Liver (tissue), 9 donors: ENCODE data around the gene SPN. TPM values are rescaled to one million over a fixed set of nuclear protein-coding genes. Genes with fewer than 3 reads are reported as not detected.
"Not testable (repeated sequence)": the region's sequence is repeated elsewhere in the genome, so short reads cannot be mapped to it uniquely, and the experiment has no call there.

Source experiments
- DNase-seq: peaks from one replicate; pipeline ENCODE4 v3.0.0-alpha.2; 2017; ENCODE audit warnings: low spot score
- H3K27ac ChIP-seq, 2 donors: one replicate each; pipeline ENCODE4 v1.7.0; 2013; ENCODE audit warnings: inconsistent platforms in 2 of 2, low read length in 2 of 2, control low read depth in 1 of 2, low read depth in 1 of 2, mild to moderate bottlenecking in 1 of 2
- H3K27me3 ChIP-seq, 4 donors: one replicate each; pipeline versions ENCODE4 v1.6.1 to v1.7.0; 2013; ENCODE audit warnings: low read length in 3 of 4, inconsistent platforms in 1 of 4, mild to moderate bottlenecking in 1 of 4, moderate library complexity in 1 of 4; ENCODE audit not compliant: control insufficient read depth in 4 of 4, insufficient read depth in 4 of 4
- H3K36me3 ChIP-seq, 4 donors: one replicate each; pipeline versions ENCODE4 v1.6.1 to v1.7.0; 2013; ENCODE audit warnings: low read length in 3 of 4, mild to moderate bottlenecking in 3 of 4, low read depth in 1 of 4, moderate library complexity in 1 of 4; ENCODE audit not compliant: control insufficient read depth in 4 of 4, insufficient read depth in 3 of 4
- H3K4me1 ChIP-seq, 4 donors: one replicate each; pipeline versions ENCODE4 v1.6.1 to v1.7.0; 2013; ENCODE audit warnings: low read length in 3 of 4, mild to moderate bottlenecking in 3 of 4, moderate library complexity in 1 of 4; ENCODE audit not compliant: control insufficient read depth in 4 of 4, insufficient read depth in 4 of 4
- H3K4me3 ChIP-seq, 3 donors: one replicate each; pipeline versions ENCODE4 v1.6.1 to v1.7.0; 2013; ENCODE audit warnings: low read length in 3 of 3, control low read depth in 1 of 3, low read depth in 1 of 3, mild to moderate bottlenecking in 1 of 3
- H3K9ac ChIP-seq, 2 donors: one replicate each; pipeline ENCODE4 v1.7.0; 2013; ENCODE audit warnings: low read length in 2 of 2, mild to moderate bottlenecking in 2 of 2, moderate library complexity in 2 of 2, control low read depth in 1 of 2, low read depth in 1 of 2
- H3K9me3 ChIP-seq, 4 donors: one replicate each; pipeline versions ENCODE4 v1.6.1 to v1.7.0; 2013; ENCODE audit warnings: low read length in 3 of 4; ENCODE audit not compliant: control insufficient read depth in 4 of 4
- EGR1 ChIP-seq, 2 donors: IDR thresholded peaks; 2 replicates each; pipeline ENCODE4 v1.6.1; 2016 to 2018; ENCODE audit warnings: antibody characterized with exemption in 2 of 2, low read depth in 2 of 2
- HNF4A ChIP-seq, 2 donors: conservative IDR thresholded peaks; 2 replicates each; pipeline ENCODE4 v1.6.1; 2016; ENCODE audit warnings: antibody characterized with exemption in 2 of 2, mild to moderate bottlenecking in 2 of 2
- JUND ChIP-seq, 2 donors: IDR thresholded peaks; 2 replicates each; pipeline ENCODE4 v1.6.1; 2016; ENCODE audit warnings: antibody characterized with exemption in 2 of 2
- MAX ChIP-seq: IDR thresholded peaks from 2 replicates; pipeline ENCODE4 v1.6.1; 2016; ENCODE audit warnings: antibody characterized with exemption
- NR2F2 ChIP-seq: IDR thresholded peaks from 2 replicates; pipeline ENCODE4 v1.6.1; 2016; ENCODE audit warnings: antibody characterized with exemption
- REST ChIP-seq: IDR thresholded peaks from 2 replicates; pipeline ENCODE4 v1.6.1; 2016; ENCODE audit warnings: antibody characterized with exemption, mild to moderate bottlenecking
- TAF1 ChIP-seq: conservative IDR thresholded peaks from 2 replicates; pipeline ENCODE4 v1.6.1; 2016; ENCODE audit warnings: antibody characterized with exemption, mild to moderate bottlenecking
- WGBS: extraction: QIAGEN DNeasy Blood & Tissue Kit; methylation state at CpG from one replicate; pipeline ENCODE4 v1.1.7; 2013; 5-methylcytosine and 5-hydroxymethylcytosine counted together
- polyA plus RNA-seq, 2 donors: library from polyadenylated mRNA; stranded (reverse) in 1 of 2; unstranded in 1 of 2; fragments of 200-250 nt in 1 of 2; fragments of >200 nt in 1 of 2; fragmentation: Nextera tagmentation in 1 of 2; extraction: Ambion mirVana in 1 of 2; gene quantifications; one replicate each; pipeline versions ENCODE4 v1.2.1 to v1.2.3, GENCODE V29; 2013 to 2015
- total RNA-seq, 2 donors: library from RNA; depleted of rRNA; stranded (reverse); fragments of >200 nt; gene quantifications; one replicate each; pipeline ENCODE4 v1.2.3, GENCODE V29; 2014
- TF ChIP-seq, protein P1 (sequence below): fragments of 150-350 bp; IDR thresholded peaks from 2 replicates; pipeline ENCODE4 v1.5.1; 2017; ENCODE audit warnings: improper control_type of control experiment, low read depth, low read length; ENCODE audit not compliant: missing input control
- TF ChIP-seq, protein P2 (sequence below): IDR thresholded peaks from 2 replicates; pipeline ENCODE4 v1.6.1; 2016; ENCODE audit warnings: antibody characterized with exemption
- donor health status: healthy.
- donor health status: healthy.
- donor health status: healthy.
- donor health status: healthy.
- donor health status: healthy.

Gene SPN
- total and polyA plus RNA-seq, 4 donors = 0.85 to 31.2 (median 0.91) TPM

GRCh38 chr16:29653471-29653870, 9.6 kb upstream of the SPN start (continued):
- TF ChIP-seq, protein P1, sequence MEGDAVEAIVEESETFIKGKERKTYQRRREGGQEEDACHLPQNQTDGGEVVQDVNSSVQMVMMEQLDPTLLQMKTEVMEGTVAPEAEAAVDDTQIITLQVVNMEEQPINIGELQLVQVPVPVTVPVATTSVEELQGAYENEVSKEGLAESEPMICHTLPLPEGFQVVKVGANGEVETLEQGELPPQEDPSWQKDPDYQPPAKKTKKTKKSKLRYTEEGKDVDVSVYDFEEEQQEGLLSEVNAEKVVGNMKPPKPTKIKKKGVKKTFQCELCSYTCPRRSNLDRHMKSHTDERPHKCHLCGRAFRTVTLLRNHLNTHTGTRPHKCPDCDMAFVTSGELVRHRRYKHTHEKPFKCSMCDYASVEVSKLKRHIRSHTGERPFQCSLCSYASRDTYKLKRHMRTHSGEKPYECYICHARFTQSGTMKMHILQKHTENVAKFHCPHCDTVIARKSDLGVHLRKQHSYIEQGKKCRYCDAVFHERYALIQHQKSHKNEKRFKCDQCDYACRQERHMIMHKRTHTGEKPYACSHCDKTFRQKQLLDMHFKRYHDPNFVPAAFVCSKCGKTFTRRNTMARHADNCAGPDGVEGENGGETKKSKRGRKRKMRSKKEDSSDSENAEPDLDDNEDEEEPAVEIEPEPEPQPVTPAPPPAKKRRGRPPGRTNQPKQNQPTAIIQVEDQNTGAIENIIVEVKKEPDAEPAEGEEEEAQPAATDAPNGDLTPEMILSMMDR = no peak
- TF ChIP-seq JUND (IDR thresholded peaks at IDR 0.05) = no peak
- TF ChIP-seq MAX = no peak
- TF ChIP-seq EGR1 (IDR thresholded peaks at IDR 0.05; ENCODE audit: low read depth in 2 of 2) = no peak

DNA sequence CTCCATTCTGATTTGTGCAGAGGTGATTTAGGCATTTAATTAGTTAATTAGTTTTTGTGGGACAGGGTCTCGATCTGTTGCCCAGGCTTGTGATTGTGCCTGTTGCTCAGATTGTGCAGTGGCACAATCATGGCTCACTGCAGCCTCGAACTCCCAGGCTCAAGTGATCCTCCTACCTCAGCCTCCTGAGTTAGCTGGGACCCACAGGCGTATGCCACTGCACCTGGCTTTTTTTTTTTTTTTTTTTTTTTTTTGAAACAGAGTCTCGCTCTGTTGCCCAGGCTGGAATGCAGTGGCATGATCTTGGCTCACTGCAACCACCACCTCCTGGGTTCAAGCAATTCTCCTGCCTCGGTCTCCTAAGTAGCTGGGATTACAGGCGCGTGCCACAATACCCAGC, 9.2 kb upstream of the SPN start:
- not testable (repeated sequence) for H3K9me3 ChIP-seq, H3K27ac ChIP-seq, H3K4me3 ChIP-seq, H3K4me1 ChIP-seq, DNase-seq, H3K27me3 ChIP-seq, H3K9ac ChIP-seq, H3K36me3 ChIP-seq
- 91% methylated on average over 7 of the region's 7 CpGs for WGBS

DNA sequence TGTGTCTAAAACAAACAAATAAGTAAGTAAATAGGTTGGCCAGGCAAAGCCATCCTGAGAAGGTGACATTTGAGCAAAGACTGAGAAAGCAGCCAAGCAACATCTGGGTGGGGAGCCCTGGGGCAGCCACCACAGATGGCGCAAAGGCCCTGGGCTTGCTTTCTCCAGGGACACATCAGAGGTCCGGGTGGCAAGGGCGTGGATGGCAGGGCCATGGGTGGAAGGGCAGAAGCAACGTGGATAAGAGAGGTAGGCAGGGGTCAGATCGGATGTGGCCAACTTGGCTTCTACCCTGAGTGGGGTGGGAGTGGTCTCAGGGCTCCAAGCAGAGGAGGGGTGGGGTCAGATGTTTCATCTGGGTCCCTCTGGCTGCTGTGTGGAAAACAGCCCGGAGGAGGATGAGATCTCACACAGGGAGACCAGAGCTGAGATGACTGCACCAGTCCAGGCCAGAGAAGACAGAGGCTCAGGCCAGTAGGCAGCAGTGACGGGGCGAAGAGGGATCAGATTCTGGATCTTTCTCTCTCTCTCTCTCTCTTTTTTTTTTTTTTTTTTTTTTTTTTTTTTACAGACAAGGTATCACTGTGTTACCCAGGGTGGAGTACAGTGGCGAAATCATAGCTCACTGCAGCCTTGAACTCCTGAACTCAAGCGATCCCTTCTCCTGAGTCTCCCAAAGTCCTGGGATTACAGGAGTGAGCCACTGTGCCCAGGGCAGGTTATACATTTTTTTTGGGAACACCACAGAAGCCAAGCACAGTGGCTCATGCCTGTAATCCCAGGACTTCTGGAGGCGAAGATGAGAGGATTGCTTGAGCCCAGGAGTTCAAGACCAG, 6.1 kb upstream of the SPN start:
- TF ChIP-seq TAF1 (no peak), MAX (no peak), NR2F2 (no peak), REST (no peak), JUND (IDR thresholded peaks at IDR 0.05) (no peak), HNF4A (conservative IDR thresholded peaks at IDR 0.05) (no peak)
- TF ChIP-seq, protein P2, sequence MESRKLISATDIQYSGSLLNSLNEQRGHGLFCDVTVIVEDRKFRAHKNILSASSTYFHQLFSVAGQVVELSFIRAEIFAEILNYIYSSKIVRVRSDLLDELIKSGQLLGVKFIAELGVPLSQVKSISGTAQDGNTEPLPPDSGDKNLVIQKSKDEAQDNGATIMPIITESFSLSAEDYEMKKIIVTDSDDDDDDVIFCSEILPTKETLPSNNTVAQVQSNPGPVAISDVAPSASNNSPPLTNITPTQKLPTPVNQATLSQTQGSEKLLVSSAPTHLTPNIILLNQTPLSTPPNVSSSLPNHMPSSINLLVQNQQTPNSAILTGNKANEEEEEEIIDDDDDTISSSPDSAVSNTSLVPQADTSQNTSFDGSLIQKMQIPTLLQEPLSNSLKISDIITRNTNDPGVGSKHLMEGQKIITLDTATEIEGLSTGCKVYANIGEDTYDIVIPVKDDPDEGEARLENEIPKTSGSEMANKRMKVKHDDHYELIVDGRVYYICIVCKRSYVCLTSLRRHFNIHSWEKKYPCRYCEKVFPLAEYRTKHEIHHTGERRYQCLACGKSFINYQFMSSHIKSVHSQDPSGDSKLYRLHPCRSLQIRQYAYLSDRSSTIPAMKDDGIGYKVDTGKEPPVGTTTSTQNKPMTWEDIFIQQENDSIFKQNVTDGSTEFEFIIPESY = no peak
- WGBS = 82% methylated on average over 11 of the region's 11 CpGs
- Histone ChIP-seq H3K27ac (no peak overlapping the region), H3K36me3 (no peaks in the 10 kb centered on the region), H3K4me1 (no peaks in the 10 kb centered on the region), H3K27me3 (no peaks in the 10 kb centered on the region), H3K4me3 (no peak overlapping the region), H3K9ac (no peak overlapping the region), H3K9me3 (no peaks in the 10 kb centered on the region)
- no peak for DNase-seq
